Nephron (organoid): ENCODE measurements around the gene RNPS1.

Experiments
- H3K27ac Mint-ChIP-seq, 3 experiments: 2 replicates each; pipeline ENCODE4 v1.8.0; 2020; ENCODE audit warnings: mixed read lengths in 3 of 3, mild to moderate bottlenecking in 2 of 3, moderate library complexity in 1 of 3
- H3K27me3 Mint-ChIP-seq: 2 replicates; pipeline ENCODE4 v1.8.0; 2021; ENCODE audit warnings: low read depth, mild to moderate bottlenecking, moderate library complexity, mixed read lengths
- H3K36me3 Mint-ChIP-seq: 2 replicates; pipeline ENCODE4 v1.8.0; 2020; ENCODE audit warnings: low read depth, mixed read lengths
- H3K4me1 Mint-ChIP-seq: 2 replicates; pipeline ENCODE4 v1.8.0; 2020; ENCODE audit warnings: mixed read lengths
- H3K4me3 Mint-ChIP-seq, 3 experiments: 2 replicates each; pipeline ENCODE4 v1.8.0; 2020; ENCODE audit warnings: mild to moderate bottlenecking in 3 of 3, mixed read lengths in 3 of 3, moderate library complexity in 2 of 3
- H3K9me3 Mint-ChIP-seq: 2 replicates; pipeline ENCODE4 v1.8.0; 2020; ENCODE audit warnings: mixed read lengths
- CTCF ChIP-seq, 3 experiments: fragments of 200-600 bp; sonication (generic); IDR thresholded peaks; one replicate each; pipeline ENCODE4 v1.5.0; 2021; ENCODE audit warnings: antibody characterized with exemption in 3 of 3; ENCODE audit not compliant: unreplicated experiment in 3 of 3

Gene RNPS1

DNA sequence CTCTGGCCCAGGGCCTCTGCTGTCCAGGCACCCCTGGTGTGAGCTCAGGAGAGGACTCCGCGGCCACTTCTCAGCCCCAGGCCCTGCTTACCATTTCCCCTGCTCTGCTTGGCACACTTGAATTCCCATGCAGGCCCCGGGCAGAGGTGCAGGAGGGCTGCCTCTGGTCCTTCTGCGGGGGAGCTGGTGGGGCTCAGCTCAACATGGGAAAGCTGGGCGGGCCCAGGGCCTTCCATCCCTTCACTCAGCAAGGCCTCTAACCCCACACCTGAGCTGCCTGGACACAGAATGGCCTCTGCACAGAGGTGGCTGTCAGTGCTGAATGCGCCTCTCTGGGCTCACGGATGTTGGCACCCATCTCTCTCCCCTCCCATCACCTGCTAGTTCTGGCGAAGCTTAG lies 12.5 kb upstream of the RNPS1 start:
- no peak for TF ChIP-seq CTCF (IDR thresholded peaks at IDR 0.05; ENCODE audit: unreplicated experiment in 3 of 3)
- H3K9me3 Mint-ChIP-seq: no peaks in the 10 kb centered on the region
- no peaks in the 10 kb centered on the region for H3K36me3 Mint-ChIP-seq
- peaks cover 7% of the 10 kb centered on the region for H3K27me3 Mint-ChIP-seq
- H3K4me1 Mint-ChIP-seq: peaks cover 11% of the 10 kb centered on the region
- no peak overlapping the region for H3K4me3 Mint-ChIP-seq
- H3K27ac Mint-ChIP-seq: no peak overlapping the region

DNA sequence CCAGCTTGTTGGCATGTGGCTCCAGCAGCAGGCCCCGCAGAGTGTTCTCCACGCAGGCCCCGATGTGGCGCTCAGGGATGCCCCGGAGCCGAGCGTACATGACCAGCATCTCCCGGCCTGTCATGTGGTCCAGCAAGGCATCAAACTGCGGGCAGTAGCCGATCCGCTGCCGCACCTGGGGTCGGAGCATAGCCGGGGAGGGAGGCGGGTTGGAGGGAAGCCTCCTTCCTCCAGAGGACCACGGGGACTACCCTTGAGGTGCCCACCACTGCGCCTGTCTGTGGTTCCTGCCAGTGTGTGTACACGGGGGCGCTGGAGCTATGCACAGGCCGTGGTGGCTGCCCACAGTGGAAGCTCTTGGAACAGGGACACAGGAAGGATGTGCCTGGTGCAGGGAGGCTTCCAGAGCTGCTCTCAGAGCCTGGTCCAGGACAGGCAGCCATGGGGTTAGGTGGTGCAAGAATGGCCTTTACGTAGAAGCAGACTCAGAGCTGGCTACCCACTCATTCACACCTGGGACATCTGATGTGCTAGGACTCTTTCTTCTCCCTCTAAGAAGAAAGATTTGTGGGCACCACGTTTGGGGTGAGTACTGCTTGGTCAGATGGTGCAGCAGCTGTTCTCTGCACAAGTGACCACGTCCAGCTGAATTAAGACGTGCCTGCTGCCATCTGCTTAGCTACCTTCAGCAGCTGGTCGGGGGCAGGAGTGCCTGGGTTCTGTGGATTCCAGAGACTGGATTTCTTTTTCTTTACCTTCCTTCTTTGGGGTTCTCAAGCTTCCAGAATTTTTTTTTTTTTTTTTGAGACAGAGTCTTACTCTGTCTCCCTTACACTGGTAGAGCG lies 11.3 kb upstream of the RNPS1 start:
- Mint-ChIP-seq H3K4me1 (peaks cover 11% of the 10 kb centered on the region), H3K27ac (no peak overlapping the region), H3K27me3 (peaks cover 6% of the 10 kb centered on the region), H3K9me3 (no peaks in the 10 kb centered on the region), H3K4me3 (no peak overlapping the region), H3K36me3 (no peaks in the 10 kb centered on the region)
- TF ChIP-seq CTCF (IDR thresholded peaks at IDR 0.05; ENCODE audit: unreplicated experiment in 3 of 3): no peak

- Mint-ChIP-seq H3K4me3 (no peak overlapping the region), H3K36me3 (no peaks in the 10 kb centered on the region), H3K9me3 (no peaks in the 10 kb centered on the region), H3K4me1 (peaks cover 11% of the 10 kb centered on the region), H3K27me3 (peaks cover 3% of the 10 kb centered on the region), H3K27ac (no peak overlapping the region)
- TF ChIP-seq CTCF (IDR thresholded peaks at IDR 0.05; ENCODE audit: unreplicated experiment in 3 of 3): no peak
These were observed 10.3 kb upstream of the RNPS1 start for GRCh38 chr16:2278272-2278608.

DNA sequence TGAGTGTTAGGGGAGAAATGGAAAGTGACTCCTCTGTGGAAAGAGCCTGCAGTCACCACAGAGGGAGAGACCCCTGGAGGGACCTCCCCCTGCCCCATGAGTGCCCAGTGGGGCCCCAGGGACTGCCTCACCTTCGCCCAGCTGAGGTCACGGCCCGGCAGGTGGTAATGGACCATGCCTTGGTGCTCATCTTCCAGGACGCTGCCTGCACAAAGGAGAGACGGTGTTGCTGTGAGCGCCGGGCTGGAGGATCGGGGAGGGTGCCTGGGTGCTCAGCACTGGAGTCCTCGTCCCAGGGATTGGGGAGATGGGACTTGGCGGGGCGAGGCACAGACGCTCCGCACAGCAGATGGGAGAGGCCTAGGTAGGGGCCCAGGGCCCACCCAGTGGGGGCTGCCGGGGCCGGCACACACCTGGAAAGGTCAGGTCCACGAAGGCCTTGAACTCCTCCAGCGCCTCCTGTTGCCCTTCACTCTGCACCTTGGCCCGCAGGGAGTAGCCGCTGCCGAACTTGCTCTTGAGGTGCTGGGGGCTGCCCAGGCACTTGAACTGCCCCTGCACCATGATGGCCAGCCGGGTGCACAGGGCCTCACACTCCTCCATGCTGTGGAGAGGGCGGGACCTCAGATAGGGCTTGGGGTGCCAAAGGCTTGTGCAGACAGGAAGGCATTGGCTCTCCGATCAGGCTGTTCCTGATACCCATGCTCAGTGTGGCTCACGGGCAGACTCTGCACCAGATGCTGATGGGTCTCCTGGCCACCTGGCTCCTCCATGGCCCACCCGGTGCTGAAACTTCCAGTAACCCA lies 9.7 kb upstream of the RNPS1 start:
- peaks cover 11% of the 10 kb centered on the region for H3K4me1 Mint-ChIP-seq
- H3K27me3 Mint-ChIP-seq: peaks cover 3% of the 10 kb centered on the region
- H3K27ac Mint-ChIP-seq: no peak overlapping the region
- no peak for TF ChIP-seq CTCF (IDR thresholded peaks at IDR 0.05; ENCODE audit: unreplicated experiment in 3 of 3)
- H3K9me3 Mint-ChIP-seq: no peaks in the 10 kb centered on the region
- no peaks in the 10 kb centered on the region for H3K36me3 Mint-ChIP-seq
- H3K4me3 Mint-ChIP-seq: no peak overlapping the region

DNA sequence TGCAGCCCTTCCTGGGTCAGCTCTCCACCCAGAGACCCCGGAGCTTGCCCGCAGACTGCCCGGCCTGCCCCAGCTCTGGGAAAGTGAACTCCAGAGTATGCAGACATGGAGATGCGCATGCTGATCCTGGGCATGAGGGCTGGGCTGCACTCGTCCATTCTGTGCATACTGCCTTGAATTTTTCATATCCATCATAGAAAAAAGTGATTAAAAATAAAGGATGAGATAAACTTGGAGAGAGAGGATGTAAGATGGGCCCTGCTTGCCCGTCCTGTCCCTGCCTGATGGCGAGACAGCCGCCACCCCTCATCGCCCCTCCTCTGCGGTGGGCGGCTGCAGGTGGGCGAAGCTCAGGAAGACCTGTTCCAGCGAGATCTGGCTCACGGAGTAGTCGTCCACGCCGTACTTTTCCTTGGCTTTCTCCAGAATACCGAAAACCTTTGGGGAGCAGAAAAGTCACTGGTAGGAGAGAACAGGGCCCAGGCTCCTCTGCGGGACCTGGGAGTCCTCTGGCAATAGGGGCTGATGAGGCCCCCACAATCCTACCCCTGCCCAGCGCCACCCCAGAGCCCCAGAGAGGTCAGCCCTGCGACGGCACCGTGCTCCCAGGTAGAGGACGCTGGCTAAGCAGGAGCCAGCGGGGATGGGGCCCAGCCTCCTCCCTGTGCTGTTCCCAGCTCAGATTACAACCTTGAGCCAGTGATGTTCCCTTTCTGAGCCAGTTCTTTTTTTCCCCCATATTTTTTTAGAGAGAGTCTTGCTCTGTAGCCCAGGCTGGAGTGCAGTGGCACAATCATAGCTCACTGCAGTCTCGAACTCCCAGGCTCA lies 8.7 kb upstream of the RNPS1 start:
- H3K36me3 Mint-ChIP-seq: no peaks in the 10 kb centered on the region
- H3K9me3 Mint-ChIP-seq: no peaks in the 10 kb centered on the region
- peaks cover 11% of the 10 kb centered on the region for H3K4me1 Mint-ChIP-seq
- no peak for TF ChIP-seq CTCF (IDR thresholded peaks at IDR 0.05; ENCODE audit: unreplicated experiment in 3 of 3)
- no peak overlapping the region for H3K4me3 Mint-ChIP-seq
- H3K27ac Mint-ChIP-seq: no peak overlapping the region
- H3K27me3 Mint-ChIP-seq: peaks cover 3% of the 10 kb centered on the region
